ENCODE results near the gene C10orf62.

DNA sequence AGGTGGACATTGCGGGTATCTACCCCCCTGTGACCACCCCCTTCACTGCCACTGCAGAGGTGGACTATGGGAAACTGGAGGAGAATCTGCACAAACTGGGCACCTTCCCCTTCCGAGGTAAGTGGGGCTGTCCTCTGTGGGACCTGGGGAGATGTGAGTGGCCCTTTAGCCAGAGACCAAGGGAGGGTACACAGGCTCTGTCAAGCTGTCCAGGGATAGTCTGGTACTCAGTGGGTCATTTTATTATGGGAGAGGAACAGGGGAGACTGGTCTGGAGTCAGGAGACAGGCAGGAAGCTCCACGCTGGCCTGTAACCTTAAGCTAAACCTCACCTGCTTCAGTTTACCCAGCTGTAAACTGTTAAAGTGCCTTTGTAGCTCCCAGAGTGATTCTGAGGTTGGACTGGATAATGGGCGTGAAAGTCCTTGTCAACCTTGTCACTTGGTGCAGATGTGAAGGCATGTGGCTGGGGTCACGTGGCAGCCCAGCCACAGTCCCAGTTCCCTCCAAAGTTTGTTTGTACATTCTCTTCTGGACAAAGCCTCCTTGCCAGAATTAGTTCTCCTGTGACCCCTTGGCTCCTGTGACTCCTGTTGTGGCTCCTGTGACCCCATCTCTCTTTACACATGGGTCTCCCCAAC is 4.6 kb upstream of the C10orf62 start:
- TF ChIP-seq CTCF (IDR thresholded peaks at IDR 0.05) = no peak
- no peak for TF ChIP-seq POLR2AphosphoS5 (IDR thresholded peaks at IDR 0.05; ENCODE audit: low read depth, low read length)
- TF ChIP-seq, protein P1, sequence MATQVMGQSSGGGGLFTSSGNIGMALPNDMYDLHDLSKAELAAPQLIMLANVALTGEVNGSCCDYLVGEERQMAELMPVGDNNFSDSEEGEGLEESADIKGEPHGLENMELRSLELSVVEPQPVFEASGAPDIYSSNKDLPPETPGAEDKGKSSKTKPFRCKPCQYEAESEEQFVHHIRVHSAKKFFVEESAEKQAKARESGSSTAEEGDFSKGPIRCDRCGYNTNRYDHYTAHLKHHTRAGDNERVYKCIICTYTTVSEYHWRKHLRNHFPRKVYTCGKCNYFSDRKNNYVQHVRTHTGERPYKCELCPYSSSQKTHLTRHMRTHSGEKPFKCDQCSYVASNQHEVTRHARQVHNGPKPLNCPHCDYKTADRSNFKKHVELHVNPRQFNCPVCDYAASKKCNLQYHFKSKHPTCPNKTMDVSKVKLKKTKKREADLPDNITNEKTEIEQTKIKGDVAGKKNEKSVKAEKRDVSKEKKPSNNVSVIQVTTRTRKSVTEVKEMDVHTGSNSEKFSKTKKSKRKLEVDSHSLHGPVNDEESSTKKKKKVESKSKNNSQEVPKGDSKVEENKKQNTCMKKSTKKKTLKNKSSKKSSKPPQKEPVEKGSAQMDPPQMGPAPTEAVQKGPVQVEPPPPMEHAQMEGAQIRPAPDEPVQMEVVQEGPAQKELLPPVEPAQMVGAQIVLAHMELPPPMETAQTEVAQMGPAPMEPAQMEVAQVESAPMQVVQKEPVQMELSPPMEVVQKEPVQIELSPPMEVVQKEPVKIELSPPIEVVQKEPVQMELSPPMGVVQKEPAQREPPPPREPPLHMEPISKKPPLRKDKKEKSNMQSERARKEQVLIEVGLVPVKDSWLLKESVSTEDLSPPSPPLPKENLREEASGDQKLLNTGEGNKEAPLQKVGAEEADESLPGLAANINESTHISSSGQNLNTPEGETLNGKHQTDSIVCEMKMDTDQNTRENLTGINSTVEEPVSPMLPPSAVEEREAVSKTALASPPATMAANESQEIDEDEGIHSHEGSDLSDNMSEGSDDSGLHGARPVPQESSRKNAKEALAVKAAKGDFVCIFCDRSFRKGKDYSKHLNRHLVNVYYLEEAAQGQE (IDR thresholded peaks at IDR 0.05; ENCODE audit: insufficient read depth in 1 of 2, low read depth in 2 of 2, low read length in 1 of 2) = no peak
- TF ChIP-seq SIN3A (IDR thresholded peaks at IDR 0.05; ENCODE audit: borderline replicate concordance, insufficient read depth, low read depth, low read length) = no peak
